SKM-1 treated with dmso at 0.1 percent for 144 hours (cell line): ENCODE results near the gene CHD9.
"Not testable (repeated sequence)": the region's sequence is repeated elsewhere in the genome, so short reads cannot be mapped to it uniquely, and the experiment has no call there.

Experiments used
- DNase-seq: peaks from one replicate; lab custom pipeline; 2025; ENCODE audit not compliant: unreplicated experiment; lab: John Stamatoyannopoulos, UW

CHD9 gene

DNA sequence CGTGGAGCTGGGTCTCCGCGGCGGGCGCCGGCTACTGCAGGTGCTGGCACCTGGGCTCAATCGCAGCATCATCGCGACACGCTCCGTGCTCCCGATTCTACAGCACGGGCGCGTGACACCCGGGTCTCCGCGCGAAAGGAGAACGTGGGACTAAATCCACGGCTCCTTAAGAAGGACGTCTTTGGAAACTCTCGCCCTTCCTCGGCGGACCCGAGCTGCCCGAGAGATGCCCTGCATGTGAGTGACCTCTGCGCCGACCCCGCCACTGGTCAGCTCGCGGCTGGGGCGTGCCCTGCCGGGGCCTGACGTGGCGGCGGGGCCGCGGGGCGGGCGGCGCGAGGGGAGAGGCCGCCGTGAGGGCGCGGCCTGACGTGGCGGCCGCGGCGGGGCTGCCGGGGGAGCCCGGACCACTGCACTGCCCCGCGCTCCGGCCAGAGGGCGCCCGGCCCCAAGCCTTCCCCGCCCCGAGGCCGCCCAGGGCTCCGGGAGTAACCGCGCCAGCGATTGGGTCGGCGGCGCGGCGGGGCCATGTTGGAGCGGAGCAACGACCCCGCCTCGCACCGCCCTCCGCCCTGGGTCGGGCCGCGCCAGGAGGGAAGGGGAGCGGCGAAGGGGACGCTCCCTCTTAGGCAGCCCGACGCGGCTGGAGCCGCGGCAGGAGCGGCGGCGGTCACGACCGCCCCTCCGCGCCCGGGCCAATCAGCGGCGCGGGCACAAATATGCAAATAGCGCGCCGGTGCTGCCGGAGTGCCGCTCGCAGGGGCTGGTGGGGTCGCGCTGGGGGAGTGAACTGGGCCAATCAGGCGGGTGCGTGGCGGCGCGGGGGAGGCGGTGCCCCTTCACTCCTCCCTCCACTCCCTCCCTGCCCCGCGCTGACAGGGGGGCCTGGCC, 75.6 kb downstream of the CHD9 start:
- DNase-seq: peak; percentile 94

DNA sequence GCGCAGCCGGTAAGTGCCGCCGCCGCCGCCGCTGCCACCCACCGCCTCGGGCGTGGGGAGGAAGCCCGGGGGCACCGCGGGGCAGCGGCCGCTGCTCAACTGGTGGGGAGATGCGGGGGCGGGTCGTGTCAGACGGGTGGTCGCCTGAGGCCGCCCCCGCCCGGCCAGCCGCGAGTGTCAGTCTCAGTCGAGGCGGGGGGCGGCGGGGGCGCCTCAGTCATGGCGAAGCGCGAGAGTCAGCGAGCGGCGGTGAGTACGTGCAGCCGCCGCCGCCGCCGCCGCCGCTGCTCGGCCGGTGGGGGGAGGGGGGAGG, 76.2 kb downstream of the CHD9 start:
- DNase-seq: no peak

DNA sequence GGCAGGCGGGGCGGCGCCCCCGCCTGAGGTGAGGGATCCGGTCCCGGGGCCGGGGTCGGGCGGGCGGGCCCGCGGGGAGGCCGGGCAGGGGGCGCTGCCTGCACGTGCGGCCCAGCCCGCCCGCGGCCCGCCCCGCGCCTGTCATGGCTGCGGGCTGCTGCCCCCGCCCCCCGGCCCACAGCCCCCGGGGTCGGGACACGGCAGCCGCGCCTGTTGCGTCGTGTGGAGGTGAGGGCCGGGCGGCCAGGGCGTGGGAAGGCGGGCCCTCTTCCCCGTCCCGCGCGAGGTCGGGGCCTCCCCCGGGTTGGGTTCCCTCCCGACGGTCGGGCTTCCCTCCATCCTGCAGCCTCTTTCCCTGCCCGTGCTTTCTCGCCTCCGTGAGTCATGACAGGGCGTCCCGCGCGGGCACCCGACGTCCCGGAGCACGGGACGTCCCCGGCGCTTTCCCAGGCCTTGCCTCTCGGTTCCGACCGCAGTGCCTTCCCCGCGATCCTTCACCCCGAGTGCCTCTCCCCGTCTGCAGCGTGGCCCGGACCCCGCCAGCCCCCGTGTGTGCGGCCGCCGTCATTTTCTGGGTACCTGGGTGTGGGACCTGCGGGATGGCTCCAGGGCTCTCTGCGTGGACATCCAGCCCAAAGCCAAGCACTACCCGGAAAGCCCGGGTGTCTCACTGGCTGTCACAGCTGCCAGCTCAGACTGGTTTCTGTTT, 76.7 kb downstream of the CHD9 start:
- peak; percentile 16 for DNase-seq

DNA sequence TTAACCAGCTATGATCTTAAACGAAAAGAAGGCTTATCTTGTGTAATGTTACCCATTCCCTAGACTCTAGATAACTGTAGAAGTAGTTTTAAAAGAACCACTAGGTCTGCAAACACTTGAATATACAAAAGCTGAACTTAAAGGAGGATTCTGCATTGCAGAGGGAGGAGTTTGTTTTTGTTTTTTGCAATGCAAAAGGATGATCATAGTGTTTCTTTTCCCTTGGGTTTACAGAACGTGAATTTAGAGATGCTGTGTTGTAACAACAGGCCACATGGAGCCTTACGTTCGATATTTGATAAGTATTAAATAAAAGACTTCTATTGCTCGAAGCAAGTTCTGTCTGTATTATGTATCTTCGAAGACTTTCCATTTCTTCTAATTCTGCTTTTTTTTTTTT, 77.6 kb downstream of the CHD9 start:
- DNase-seq: no peak

DNA sequence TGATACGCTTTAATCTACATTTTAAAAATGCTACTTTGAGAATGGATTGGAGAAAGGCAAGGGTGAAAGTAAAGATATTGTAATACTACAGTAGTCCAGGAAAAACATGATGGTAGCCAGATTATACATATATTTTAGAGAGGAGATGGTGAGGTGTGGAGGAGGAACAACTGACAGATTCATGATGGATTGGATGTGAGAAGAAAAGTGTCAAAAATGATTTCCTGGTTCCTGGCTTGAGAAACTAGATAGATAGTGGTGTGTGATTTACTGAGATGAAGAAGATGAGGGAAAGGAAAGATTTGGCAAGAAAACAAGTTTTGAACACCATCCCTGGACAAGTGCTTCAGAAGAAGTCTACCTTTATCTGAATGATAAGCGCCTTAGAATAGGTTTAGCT, 80.5 kb downstream of the CHD9 start:
- no peak for DNase-seq

DNA sequence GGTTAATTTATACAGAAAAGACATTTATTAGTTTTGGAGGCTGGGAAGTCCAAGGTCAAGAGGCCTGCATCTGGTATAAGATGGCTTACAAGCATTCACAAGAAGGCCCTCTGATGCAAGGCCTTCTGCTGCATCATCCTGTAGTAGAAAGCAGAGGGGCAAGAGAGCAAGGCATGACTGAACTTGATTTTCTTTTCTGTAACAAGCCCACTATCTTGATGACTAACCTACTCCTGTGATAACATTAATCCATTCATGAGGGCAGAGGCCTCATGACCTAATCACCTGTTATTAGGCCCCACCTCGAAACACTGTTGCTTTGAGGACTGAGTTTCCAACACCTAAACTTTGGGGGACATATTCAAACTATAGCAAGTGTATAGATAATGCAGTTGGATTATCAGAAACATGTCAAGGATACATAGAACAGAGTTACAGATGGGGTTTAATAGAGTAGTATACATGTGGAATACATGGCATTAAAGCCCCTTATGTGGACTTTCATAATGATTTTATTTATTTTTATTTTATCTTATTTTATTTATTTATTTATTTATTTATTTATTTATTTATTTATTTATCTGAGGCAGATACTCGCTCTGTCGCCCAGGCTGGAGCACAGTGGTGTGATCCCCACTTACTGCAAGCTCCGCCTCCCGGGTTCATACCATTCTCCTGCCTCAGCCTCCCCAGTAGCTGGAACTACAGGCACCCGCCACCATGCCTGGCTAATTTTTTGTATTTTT, 88.2 kb downstream of the CHD9 start:
- DNase-seq: no peak

DNA sequence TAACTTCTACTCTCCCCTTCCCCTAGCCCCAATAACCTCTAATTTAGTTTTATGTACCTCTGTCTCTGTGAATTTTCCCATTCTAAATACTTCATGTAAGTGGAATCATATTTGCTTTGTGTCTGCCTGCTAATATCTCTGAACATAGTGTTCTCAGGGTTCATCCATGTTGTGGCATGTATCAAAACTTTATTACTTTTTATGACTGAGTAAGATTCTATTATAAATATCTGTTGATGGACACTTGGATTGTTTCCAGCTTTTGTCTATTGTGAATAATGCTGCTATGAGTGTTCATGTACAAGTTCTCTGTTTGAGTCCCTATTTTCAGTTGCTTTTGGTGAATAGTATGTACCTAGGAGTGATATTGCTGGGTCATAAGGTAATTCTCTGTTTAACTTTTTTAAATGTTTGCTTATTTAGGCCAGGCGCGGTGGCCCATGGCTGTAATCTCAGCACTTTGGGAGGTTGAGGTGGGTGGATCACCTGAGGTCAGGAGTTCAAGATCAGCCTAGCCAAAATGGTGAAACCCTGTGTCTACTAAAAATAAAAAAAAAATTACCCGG, 92.8 kb downstream of the CHD9 start:
- DNase-seq: no peak

DNA sequence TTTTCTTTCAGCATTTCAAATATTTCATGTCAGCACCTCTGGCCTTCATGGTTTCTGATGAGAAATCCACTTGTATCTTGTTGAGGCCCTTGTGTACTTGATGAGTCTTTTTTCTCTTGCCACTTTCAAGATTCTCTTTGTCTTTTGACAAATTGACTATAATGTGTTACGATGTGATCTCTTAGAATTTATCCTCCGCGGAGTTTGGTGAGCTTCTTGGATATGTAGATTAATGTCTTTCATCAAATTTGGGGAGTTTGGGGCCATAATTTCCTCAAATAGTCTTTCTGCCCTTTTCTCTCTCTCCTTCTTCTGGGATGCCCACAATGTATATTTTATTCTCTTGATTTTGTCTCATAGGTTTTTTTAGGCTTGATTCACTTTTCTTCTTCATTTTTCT, 96.0 kb downstream of the CHD9 start:
- DNase-seq: no peak

DNA sequence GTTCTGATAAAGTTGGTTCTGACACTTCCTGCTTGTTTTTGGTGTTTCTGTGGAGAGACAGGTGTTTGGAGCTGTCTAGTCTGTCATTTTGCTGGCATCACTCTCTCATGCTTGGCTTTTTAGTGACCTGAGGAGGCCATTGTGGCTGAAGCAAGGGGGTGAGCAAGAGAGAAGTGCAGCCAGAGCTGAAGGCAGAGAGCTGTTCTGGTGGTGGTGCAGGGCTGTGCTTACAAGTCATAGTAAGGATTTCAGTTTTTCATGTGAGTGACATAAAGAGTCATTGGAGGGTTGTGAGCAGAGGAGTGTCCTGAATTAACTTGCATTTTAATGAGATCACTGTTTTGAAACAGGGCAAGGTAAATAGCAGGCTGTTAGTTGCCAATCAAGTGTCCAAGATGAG, 97.5 kb downstream of the CHD9 start:
- DNase-seq: no peak

DNA sequence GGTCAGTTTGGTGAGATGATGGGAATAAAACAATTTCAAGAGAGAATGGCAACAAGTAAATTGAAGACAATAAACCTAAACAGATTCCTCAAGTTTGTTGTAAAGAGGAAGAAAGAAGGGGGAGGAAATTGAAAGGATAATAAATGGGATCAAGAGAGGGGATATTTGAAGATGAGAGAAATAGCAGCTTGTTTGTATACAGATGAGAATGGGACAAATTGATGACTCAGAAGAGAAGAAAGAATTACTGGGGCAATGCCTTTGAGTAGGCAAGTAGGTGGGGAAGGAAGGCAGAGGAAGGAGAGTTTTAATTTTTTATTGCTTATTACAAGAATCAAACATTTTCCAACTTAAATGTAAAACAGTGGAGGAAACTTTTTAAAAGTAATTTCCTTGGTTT, 98.3 kb downstream of the CHD9 start:
- no peak for DNase-seq

DNA sequence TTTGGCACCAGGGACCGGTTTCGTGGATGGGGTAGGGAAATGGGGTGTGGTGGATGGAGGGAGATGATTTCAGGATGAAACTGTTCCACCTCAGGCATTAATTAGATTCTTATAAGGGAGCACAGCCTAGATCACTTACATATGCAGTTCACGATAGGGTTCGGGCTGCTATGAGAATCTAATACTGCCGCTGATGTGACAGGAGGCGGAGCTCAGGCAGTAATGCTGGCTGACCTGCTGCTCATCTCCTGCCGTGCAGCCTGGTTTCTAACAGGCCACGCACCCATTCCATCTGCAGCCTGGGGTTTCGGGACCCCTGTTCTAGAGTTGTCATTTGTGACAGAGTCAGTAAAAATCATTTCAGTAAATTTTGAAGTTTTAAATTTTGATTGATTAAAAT, 99.7 kb downstream of the CHD9 start:
- no peak for DNase-seq

DNA sequence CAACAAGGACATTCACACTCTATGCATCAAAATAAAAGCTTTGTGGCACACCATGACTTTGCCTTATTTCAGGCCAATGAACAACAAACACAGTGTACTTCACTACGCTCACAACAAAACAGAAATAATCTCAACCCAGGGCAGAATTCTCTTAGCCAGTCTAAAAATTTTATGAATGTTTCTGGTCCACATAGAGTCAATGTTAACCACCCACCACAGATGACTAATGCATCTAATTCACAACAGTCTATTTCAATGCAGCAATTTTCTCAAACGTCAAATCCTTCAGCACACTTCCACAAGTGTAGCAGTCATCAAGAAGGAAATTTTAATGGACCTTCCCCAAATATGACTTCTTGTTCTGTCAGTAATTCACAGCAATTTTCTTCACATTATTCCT, 101.7 kb downstream of the CHD9 start:
- DNase-seq: no peak

DNA sequence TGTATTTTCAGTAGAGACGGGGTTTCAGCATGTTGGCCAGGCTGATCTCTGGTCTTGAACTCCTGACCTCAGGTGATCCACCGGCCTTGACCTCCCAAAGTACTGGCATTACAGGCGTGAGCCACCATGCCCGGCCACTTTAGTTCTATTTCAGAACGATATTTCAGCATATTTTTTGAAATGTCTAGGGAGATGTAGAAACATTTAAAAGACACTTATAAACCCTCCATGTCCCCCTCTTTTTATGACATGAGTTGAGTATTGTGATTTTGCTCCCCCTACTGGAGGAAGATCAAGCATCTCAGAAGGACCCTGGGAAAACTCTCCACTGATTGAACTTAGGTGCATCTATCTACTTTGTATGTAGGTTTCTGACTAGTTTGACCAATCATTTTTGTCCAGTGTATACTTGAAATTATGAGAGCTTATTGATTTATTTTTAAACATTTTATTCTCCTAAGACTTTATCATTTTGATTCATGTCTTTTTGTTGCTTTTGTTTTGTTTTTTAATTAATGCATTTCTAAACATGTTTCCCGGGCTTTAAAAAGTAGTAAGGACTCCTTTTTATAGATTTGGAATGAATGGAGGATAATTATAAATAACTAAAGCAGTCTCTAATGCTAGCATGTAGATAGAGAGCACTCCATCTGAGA, 105.1 kb downstream of the CHD9 start:
- DNase-seq: peak; percentile 31

DNA sequence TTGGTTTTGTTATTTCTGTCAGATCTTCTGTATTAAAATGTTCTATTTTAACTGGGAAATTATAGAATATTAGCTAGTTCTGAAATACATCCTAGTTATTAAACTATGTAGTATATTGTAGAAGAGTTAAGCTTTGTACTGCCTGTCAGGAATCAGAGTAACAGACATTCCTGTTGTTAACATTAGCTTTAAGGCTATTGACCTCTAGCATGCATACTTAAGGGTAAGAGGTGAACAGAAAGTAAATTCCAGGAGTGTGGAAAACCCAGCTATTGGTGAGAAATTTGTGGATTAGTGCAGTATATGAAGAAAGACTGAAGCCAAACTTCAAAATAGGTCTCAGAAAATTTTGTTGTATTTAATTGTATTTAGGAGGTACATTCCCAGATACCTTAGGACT, 111.3 kb downstream of the CHD9 start:
- DNase-seq: no peak

DNA sequence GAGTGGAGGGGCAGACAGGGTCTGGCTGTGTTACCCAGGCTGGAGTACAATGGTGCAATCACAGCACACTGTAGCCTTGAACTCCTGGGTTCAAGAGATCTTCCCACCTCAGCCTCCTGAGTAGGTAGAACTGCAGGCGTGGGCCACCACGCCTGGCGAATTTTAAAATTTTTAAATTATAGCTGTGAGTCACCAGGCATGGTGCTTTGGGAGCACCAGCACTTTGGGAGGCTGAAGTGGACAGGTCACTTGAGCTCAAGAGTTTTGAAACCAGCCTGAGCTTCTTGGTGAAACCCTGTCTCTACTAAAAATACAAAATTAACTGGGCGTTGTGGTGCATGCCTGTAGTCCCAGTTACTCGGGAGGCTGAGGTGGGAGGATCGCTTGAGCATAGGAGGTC, 114.0 kb downstream of the CHD9 start:
- DNase-seq: no peak

DNA sequence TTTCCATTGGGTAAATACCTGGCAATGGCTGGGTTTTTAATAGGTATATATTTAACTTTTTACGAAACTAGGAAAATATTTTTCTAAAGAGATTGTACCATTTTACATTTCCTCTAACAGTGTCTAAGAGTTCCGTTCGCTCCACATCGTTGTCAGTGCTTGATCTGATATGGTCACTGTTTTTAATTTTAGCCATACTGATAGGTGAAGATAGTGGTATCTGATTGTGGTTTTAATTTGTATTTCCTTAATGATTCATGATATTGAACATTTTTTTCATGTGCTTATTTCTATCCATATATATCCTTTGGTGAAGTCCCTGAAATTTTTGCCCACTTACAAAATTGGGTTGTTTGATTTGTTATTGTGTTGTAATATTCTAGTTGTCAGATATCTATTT, 117.7 kb downstream of the CHD9 start:
- DNase-seq: no peak

DNA sequence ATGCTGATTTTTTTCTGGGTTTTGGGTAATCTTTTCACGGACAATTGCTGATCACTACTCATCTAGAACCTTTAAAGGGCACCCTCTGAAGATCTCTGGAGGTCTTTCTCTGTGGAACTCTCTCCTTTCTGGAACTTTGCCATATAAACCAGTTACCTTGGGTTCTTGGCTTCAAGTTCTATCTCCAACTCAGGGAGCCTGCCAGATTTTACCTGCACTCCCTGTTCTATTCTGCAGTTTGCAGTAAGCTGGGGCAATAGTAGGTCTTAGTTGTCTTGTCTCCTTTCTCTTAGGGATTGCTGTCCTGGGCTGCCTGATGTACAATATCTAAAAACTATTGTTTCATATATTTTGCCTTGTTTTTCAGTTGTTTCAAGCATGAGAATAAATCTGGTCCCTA, 120.3 kb downstream of the CHD9 start:
- DNase-seq: no peak

DNA sequence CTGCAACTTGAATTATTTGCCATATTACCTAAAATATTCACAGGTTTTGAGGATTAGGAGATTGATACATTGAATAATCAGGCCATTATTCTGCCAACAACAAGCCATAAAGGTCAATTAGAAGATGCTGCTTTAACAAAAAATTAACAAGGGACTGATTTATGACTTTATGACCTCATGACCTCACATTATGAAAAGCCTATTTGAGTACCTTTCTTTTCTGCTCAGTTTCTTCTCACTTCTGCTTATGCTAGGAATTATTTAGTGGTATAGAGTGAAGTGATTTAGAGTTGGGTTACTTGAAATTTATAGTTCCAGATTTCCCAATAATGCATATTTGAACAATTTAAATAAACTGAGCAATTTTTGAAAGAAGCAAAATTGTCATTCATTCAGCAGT, 121.6 kb downstream of the CHD9 start:
- no peak for DNase-seq

DNA sequence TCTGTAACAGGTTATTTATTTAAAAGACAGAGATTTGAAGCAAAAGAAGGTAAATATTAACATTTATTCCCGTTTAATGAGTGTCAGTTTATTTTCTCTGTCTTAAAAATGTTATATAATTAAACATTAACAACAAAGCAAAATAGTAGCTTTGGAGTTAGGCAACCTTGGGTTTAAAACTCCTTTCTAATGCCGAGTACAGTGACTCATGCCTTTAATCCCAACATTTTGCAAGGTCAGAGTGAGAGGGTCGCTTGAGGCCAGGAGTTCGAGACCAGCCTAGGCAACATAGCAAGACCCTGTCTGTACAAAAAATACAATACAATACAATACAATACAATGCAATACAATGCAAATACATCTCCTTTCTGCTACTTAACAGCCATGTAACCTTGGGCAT, 128.7 kb downstream of the CHD9 start:
- DNase-seq: no peak

DNA sequence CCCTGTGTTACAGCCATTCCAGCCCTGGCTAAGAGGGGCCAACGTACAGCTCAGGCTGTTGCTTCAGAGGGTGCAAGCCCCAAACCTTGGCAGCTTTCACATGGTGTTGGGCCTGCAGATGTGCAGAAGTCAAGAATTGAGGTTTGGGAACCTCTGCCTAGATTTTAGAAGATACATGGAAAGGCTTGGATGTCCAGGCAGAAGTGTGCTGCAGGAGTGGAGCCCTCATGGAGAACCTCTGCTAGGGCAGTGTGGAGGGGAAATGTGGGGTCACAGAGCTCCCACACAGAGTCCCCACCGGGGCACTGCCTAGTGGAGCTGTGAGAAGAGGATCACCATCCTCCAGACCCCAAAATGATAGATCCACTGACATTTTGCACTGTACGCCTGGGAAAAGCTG, 130.9 kb downstream of the CHD9 start:
- not testable (repeated sequence) for DNase-seq

DNA sequence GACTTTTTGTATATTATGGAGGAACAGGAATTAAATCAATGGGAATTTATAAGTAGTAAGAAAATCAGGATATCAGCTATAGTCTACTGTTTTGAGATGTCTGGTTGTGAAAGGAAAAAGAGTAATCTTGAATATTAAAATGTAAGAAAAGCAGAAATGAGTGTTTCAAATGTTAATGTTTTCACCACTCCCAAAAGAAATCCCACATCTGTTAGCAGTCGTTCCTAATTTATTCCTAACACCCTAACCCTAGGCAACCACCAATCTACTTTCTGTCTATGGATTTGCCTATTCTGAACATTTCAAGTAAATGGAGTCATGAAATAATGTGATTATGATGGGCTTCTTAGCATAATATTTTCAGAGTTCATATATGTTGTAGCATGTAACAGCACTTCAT, 133.0 kb downstream of the CHD9 start:
- no peak for DNase-seq
